Measurements from ENCODE around the gene TRMT112. TPM values are rescaled to one million over a fixed set of nuclear protein-coding genes. Genes with fewer than 3 reads are reported as not detected.

Gene TRMT112
- total and polyA plus RNA-seq, 2 of the 8 experiments (the other 6 are each of a cell fraction or from before 2014, with no cell fraction given) = 300 to 650 TPM

- peak; percentile 59; the same call in 1 of the 2 replicates for TF ChIP-seq MAX (IDR thresholded peaks at IDR 0.05)
- TF ChIP-seq YY1 (IDR thresholded peaks at IDR 0.05; ENCODE audit: low read depth, low read length) = peak; percentile 40; the same call in 1 of the 2 replicates
- peak; percentile 61 for TF ChIP-seq PHF8 (conservative IDR thresholded peaks at IDR 0.05; ENCODE audit: low read depth, low read length)
- TF ChIP-seq BCL11A (IDR thresholded peaks at IDR 0.05; ENCODE audit: low read depth in 2 of 2, low read length in 2 of 2) = no peak
- TF ChIP-seq CTBP2 (IDR thresholded peaks at IDR 0.05; ENCODE audit: borderline replicate concordance, insufficient read depth, insufficient read length, low read length) = no peak
- TF ChIP-seq KDM4A (IDR thresholded peaks at IDR 0.05; ENCODE audit: low read depth, low read length, severe bottlenecking) = peak; percentile 82
- TF ChIP-seq BRCA1 (IDR thresholded peaks at IDR 0.05; ENCODE audit: low read depth, low read length) = no peak
- no peak for TF ChIP-seq POLR2A (IDR thresholded peaks at IDR 0.05; ENCODE audit: control extremely low read depth in 1 of 2, low read depth in 2 of 2, low read length in 2 of 2)
- TF ChIP-seq TAF1 (IDR thresholded peaks at IDR 0.05; ENCODE audit: low read depth, low read length) = no peak; the same call in 1 of the 2 replicates
- TF ChIP-seq CBX5 (IDR thresholded peaks at IDR 0.05; ENCODE audit: low read depth, low read length) = no peak
These were observed 41.8 kb upstream of the TRMT112 start, which contains the start of gene RPS6KA4 (continued) for GRCh38 chr11:64358907-64359711.
